ENCODE data around the gene MZB1.

MZB1 gene

DNA sequence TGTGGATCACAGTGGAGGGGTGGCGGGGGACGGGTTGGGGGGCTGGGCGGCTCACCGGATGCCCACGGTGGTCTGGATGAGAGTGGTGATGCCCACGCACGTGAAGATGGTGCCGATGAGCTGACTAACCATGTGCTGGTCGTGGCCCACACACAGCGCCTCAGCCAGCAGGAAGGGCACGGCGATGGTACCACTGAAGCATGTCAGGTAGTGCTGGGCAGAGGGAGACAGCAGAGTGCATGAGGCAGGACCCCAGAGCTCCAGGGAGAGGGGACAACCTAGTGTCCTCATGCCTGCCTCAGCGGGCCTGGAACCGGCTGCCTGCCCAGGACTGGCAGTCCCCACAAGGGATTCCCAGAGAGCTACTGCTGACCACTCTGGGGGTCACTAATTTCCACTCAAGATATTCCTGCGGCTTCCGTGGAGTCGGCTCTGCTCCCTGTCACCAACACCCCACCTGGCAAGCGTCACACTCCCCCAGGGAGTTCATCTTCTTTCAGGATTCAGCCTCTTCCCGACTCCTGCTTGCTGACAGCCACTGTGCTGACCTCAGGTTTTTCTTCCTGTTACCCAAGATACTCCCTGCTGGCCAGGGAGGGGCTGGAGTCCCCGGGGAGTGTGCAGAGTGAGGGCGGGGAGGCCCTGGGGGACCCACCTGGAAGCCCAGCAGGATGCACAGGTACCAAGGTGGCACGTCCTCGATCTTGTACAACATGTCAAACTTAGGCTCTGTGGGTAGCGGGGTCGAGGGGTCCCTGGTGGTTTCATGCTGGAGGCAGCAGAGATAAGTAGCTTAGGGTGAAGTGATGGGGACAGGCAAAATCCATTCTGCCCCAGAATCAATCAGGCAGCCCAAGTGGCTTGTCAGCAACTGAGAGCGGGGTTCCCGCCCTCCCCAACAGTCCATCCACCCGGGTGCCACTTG is 7.6 kb downstream of the MZB1 start:
- no peaks in the 10 kb centered on the region for H3K36me3 ChIP-seq
- no peak for DNase-seq
- no peaks in the 10 kb centered on the region for H3K9me3 ChIP-seq
- TF ChIP-seq CTCF (IDR thresholded peaks at IDR 0.05; ENCODE audit: low read depth, low read length), result no peak
- H3K27me3 ChIP-seq, result no peaks in the 10 kb centered on the region
- peaks cover 11% of the 10 kb centered on the region for H3K4me1 ChIP-seq
- no peak overlapping the region for H3K4me3 ChIP-seq (ENCODE audit: low read depth, low read length)

- no peak for TF ChIP-seq CTCF (IDR thresholded peaks at IDR 0.05; ENCODE audit: low read depth, low read length)
- Histone ChIP-seq H3K9me3 (no peaks in the 10 kb centered on the region), H3K4me3 (ENCODE audit: low read depth, low read length) (no peak overlapping the region), H3K4me1 (peaks cover 11% of the 10 kb centered on the region), H3K36me3 (no peaks in the 10 kb centered on the region), H3K27me3 (no peaks in the 10 kb centered on the region)
- DNase-seq, result no peak
Measured at GRCh38 chr5:139379626-139380449, 9.9 kb downstream of the MZB1 start.

DNA sequence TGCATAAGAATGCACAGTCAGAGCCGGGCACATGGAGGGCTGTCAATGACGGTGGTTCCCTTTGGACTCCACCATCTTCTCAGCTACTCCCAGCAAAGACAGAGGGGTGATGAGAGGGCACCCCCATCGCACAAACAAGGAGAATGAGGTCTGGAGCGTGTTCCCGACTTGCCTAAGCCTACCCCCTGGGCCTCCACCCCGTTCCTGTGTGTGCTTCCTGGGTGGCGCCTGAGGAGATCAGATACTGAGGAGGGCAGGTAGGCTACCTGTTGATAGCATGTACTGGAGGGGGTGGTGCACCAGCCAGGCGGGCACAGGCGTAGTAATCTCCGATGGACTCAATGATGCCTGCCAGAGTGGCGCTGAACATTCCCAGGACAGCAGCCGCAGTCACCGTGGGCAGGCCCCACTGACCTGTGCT is 10.8 kb downstream of the MZB1 start:
- Histone ChIP-seq H3K27me3 (no peaks in the 10 kb centered on the region), H3K36me3 (no peaks in the 10 kb centered on the region), H3K4me1 (peaks cover 11% of the 10 kb centered on the region), H3K9me3 (no peaks in the 10 kb centered on the region), H3K4me3 (ENCODE audit: low read depth, low read length) (no peak overlapping the region)
- no peak for DNase-seq
- TF ChIP-seq CTCF (IDR thresholded peaks at IDR 0.05; ENCODE audit: low read depth, low read length), result no peak

- DNase-seq, result no peak
- no peak overlapping the region for H3K4me3 ChIP-seq (ENCODE audit: low read depth, low read length)
Measured at GRCh38 chr5:139378101-139378825, 11.4 kb downstream of the MZB1 start.

GRCh38 chr5:139377226-139377625 is 12.5 kb downstream of the MZB1 start:
- H3K9me3 ChIP-seq, result no peaks in the 10 kb centered on the region
- no peak for TF ChIP-seq CTCF (IDR thresholded peaks at IDR 0.05; ENCODE audit: low read depth, low read length)
- DNase-seq, result no peak
- no peaks in the 10 kb centered on the region for H3K27me3 ChIP-seq
- H3K4me3 ChIP-seq (ENCODE audit: low read depth, low read length), result no peak overlapping the region
- H3K36me3 ChIP-seq, result peaks cover 6% of the 10 kb centered on the region
- H3K4me1 ChIP-seq, result no peaks in the 10 kb centered on the region

More at GRCh38 chr5:139378101-139378825, 11.4 kb downstream of the MZB1 start:
- no peak for TF ChIP-seq CTCF (IDR thresholded peaks at IDR 0.05; ENCODE audit: low read depth, low read length)
- peaks cover 6% of the 10 kb centered on the region for H3K4me1 ChIP-seq
- no peaks in the 10 kb centered on the region for H3K9me3 ChIP-seq
- no peaks in the 10 kb centered on the region for H3K27me3 ChIP-seq
- H3K36me3 ChIP-seq, result no peaks in the 10 kb centered on the region; the same call in 1 of the 2 replicates
